GM23338 (cell line): Measurements from ENCODE around the gene MAP4K4. TPM values are rescaled to one million over a fixed set of nuclear protein-coding genes. Genes with fewer than 3 reads are reported as not detected.

ENCODE experiments used
- ATAC-seq: fragments of 200-7000 bp; cut with Tn5 transposase; 3 replicates; pipeline ENCODE4 v1.9.1; 2020
- DNase-seq: peaks from one replicate; pipeline ENCODE4 v3.0.0-alpha.2; 2015; ENCODE audit warnings: low spot score
- H2AFZ ChIP-seq: fragments of 200-600 bp; sonication (generic); 2 replicates; pipeline ENCODE4 v1.8.0; 2016; ENCODE audit warnings: antibody characterized with exemption, mild to moderate bottlenecking, moderate library complexity
- H3F3A ChIP-seq: fragments of 200-600 bp; sonication (generic); replicated peaks from 2 replicates; pipeline ENCODE4 v1.8.0; 2017; ENCODE audit warnings: antibody characterized with exemption, mixed run types, low read depth
- H3K27ac ChIP-seq: fragments of 200-600 bp; sonication (generic); 2 replicates; pipeline ENCODE4 v1.6.1; 2016; ENCODE audit warnings: low read depth
- H3K27me3 ChIP-seq: fragments of 200-600 bp; sonication (generic); 2 replicates; pipeline ENCODE4 v1.8.0; 2016; ENCODE audit warnings: mild to moderate bottlenecking, mixed run types, moderate library complexity; ENCODE audit not compliant: insufficient read depth
- H3K36me3 ChIP-seq: fragments of 200-600 bp; sonication (generic); 2 replicates; pipeline ENCODE4 v1.8.0; 2016; ENCODE audit warnings: mild to moderate bottlenecking; ENCODE audit not compliant: insufficient read depth
- H3K4me1 ChIP-seq: fragments of 200-600 bp; sonication (generic); 2 replicates; pipeline ENCODE4 v1.8.0; 2016; ENCODE audit warnings: mild to moderate bottlenecking, moderate library complexity; ENCODE audit not compliant: insufficient read depth
- H3K4me2 ChIP-seq: fragments of 200-600 bp; sonication (generic); 2 replicates; pipeline ENCODE4 v1.7.1; 2017; ENCODE audit warnings: mixed run types
- H3K4me3 ChIP-seq: fragments of 200-600 bp; sonication (generic); 2 replicates; pipeline ENCODE4 v1.6.1; 2016; ENCODE audit warnings: mixed run types
- H3K79me2 ChIP-seq: fragments of 200-600 bp; sonication (generic); replicated peaks from 2 replicates; pipeline ENCODE4 v1.8.0; 2017; ENCODE audit warnings: mild to moderate bottlenecking; ENCODE audit not compliant: insufficient read depth
- H3K9me2 ChIP-seq: fragments of 200-600 bp; sonication (generic); 2 replicates; pipeline ENCODE4 v1.8.0; 2017; ENCODE audit not compliant: insufficient read depth
- H4K20me1 ChIP-seq: fragments of 200-600 bp; sonication (generic); replicated peaks from 2 replicates; pipeline ENCODE4 v1.8.0; 2017; ENCODE audit warnings: mild to moderate bottlenecking; ENCODE audit not compliant: insufficient read depth
- H3K27ac Mint-ChIP-seq: 2 replicates; pipeline ENCODE4 v1.8.0; 2020; ENCODE audit warnings: inconsistent platforms, mild to moderate bottlenecking, moderate library complexity, mixed read lengths
- H3K27me3 Mint-ChIP-seq: 3 replicates; pipeline ENCODE4 v1.8.0; 2022; ENCODE audit warnings: low read depth, mild to moderate bottlenecking, moderate library complexity, mixed read lengths, inconsistent platforms; ENCODE audit not compliant: insufficient read depth, poor library complexity
- H3K36me3 Mint-ChIP-seq: 3 replicates; pipeline ENCODE4 v1.8.0; 2021; ENCODE audit warnings: low read depth, mild to moderate bottlenecking, inconsistent platforms, moderate library complexity, mixed read lengths
- H3K4me1 Mint-ChIP-seq: 3 replicates; pipeline ENCODE4 v1.8.0; 2020; ENCODE audit warnings: mild to moderate bottlenecking, inconsistent platforms, mixed read lengths
- H3K4me3 Mint-ChIP-seq: 3 replicates; pipeline ENCODE4 v1.8.0; 2021; ENCODE audit warnings: moderate library complexity, mild to moderate bottlenecking, inconsistent platforms, mixed read lengths
- H3K9me3 Mint-ChIP-seq: 3 replicates; pipeline ENCODE4 v1.8.0; 2020; ENCODE audit warnings: moderate library complexity, mild to moderate bottlenecking, inconsistent platforms, mixed read lengths
- EZH2phosphoT487 ChIP-seq: fragments of 200-600 bp; sonication (generic); IDR thresholded peaks from one replicate; pipeline ENCODE4 v1.8.1; 2018; ENCODE audit warnings: antibody characterized with exemption; ENCODE audit not compliant: unreplicated experiment
- JUNB ChIP-seq: IDR thresholded peaks from one replicate; pipeline ENCODE4 v1.6.1; 2016; ENCODE audit warnings: antibody characterized with exemption; ENCODE audit not compliant: unreplicated experiment
- STAT1 ChIP-seq: IDR thresholded peaks from one replicate; pipeline ENCODE4 v1.6.1; 2016; ENCODE audit warnings: antibody characterized with exemption; ENCODE audit not compliant: unreplicated experiment
- ZNF114 ChIP-seq: fragments of 250-450 bp; sonication (Bioruptor Pico); IDR thresholded peaks from 2 replicates; pipeline ENCODE4 v1.5.0; 2020; ENCODE audit warnings: mild to moderate bottlenecking, moderate library complexity
- polyA plus RNA-seq: library from polyadenylated mRNA; unstranded; fragments of >200 nt; fragmentation: Nextera tagmentation; extraction: Ambion mirVana; gene quantifications from 2 replicates; pipeline ENCODE4 v1.2.1, GENCODE V29; 2016
- total RNA-seq: library from RNA; depleted of rRNA; stranded (reverse); fragments of >200 nt; shearing (Covaris generic); gene quantifications from 2 replicates; pipeline ENCODE4 v1.2.3, GENCODE V29; 2014
- TF ChIP-seq, protein P1 (sequence below): fragments of 250-450 bp; sonication (Bioruptor Pico); IDR thresholded peaks from 2 replicates; pipeline ENCODE4 v1.5.0; 2020; ENCODE audit warnings: mild to moderate bottlenecking, moderate library complexity
- TF ChIP-seq, protein P2 (sequence below), 2 experiments: fragments of 200-600 bp in 1 of 2; sonication (generic) in 1 of 2; conservative IDR thresholded peaks; 2 replicates each; pipeline versions ENCODE4 v1.5.1 to v1.6.1; 2016 to 2017; ENCODE audit warnings: antibody characterized with exemption in 2 of 2, low read depth in 2 of 2, mild to moderate bottlenecking in 2 of 2, moderate library complexity in 1 of 2

Gene MAP4K4
- total and polyA plus RNA-seq, 2 experiments from 2014 or later: 34.6 to 99.2 TPM

DNA sequence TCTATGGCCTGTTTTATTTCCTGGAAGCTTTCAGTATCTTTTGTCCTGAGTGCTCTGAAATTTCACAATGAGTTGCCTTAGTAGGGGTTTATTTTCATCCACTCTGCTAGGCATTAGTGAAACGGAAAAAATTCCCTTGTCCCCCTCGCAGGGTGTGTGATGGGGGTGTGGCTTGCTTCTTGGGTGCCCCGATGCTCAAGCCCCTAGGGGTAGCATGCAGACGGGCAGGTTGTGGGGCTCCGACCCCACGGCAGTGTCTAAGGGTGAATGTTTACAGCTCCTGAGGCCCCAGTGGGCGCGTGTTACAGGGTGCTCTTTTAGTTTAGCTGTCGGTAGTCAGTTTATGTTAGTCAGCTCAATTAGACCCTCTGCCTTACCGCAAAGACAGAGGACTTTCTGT, 32.2 kb upstream of the MAP4K4 start (continued):
- TF ChIP-seq, protein P1, sequence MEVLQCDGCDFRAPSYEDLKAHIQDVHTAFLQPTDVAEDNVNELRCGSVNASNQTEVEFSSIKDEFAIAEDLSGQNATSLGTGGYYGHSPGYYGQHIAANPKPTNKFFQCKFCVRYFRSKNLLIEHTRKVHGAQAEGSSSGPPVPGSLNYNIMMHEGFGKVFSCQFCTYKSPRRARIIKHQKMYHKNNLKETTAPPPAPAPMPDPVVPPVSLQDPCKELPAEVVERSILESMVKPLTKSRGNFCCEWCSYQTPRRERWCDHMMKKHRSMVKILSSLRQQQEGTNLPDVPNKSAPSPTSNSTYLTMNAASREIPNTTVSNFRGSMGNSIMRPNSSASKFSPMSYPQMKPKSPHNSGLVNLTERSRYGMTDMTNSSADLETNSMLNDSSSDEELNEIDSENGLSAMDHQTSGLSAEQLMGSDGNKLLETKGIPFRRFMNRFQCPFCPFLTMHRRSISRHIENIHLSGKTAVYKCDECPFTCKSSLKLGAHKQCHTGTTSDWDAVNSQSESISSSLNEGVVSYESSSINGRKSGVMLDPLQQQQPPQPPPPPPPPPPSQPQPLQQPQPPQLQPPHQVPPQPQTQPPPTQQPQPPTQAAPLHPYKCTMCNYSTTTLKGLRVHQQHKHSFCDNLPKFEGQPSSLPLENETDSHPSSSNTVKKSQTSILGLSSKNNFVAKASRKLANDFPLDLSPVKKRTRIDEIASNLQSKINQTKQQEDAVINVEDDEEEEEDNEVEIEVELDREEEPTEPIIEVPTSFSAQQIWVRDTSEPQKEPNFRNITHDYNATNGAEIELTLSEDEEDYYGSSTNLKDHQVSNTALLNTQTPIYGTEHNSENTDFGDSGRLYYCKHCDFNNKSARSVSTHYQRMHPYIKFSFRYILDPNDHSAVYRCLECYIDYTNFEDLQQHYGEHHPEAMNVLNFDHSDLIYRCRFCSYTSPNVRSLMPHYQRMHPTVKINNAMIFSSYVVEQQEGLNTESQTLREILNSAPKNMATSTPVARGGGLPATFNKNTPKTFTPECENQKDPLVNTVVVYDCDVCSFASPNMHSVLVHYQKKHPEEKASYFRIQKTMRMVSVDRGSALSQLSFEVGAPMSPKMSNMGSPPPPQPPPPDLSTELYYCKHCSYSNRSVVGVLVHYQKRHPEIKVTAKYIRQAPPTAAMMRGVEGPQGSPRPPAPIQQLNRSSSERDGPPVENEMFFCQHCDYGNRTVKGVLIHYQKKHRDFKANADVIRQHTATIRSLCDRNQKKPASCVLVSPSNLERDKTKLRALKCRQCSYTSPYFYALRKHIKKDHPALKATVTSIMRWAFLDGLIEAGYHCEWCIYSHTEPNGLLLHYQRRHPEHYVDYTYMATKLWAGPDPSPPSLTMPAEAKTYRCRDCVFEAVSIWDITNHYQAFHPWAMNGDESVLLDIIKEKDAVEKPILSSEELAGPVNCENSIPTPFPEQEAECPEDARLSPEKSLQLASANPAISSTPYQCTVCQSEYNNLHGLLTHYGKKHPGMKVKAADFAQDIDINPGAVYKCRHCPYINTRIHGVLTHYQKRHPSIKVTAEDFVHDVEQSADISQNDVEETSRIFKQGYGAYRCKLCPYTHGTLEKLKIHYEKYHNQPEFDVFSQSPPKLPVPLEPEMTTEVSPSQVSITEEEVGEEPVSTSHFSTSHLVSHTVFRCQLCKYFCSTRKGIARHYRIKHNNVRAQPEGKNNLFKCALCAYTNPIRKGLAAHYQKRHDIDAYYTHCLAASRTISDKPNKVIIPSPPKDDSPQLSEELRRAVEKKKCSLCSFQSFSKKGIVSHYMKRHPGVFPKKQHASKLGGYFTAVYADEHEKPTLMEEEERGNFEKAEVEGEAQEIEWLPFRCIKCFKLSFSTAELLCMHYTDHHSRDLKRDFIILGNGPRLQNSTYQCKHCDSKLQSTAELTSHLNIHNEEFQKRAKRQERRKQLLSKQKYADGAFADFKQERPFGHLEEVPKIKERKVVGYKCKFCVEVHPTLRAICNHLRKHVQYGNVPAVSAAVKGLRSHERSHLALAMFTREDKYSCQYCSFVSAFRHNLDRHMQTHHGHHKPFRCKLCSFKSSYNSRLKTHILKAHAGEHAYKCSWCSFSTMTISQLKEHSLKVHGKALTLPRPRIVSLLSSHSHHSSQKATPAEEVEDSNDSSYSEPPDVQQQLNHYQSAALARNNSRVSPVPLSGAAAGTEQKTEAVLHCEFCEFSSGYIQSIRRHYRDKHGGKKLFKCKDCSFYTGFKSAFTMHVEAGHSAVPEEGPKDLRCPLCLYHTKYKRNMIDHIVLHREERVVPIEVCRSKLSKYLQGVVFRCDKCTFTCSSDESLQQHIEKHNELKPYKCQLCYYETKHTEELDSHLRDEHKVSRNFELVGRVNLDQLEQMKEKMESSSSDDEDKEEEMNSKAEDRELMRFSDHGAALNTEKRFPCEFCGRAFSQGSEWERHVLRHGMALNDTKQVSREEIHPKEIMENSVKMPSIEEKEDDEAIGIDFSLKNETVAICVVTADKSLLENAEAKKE (CRISPR knock-in tag): no peak
- no peak for TF ChIP-seq STAT1

DNA sequence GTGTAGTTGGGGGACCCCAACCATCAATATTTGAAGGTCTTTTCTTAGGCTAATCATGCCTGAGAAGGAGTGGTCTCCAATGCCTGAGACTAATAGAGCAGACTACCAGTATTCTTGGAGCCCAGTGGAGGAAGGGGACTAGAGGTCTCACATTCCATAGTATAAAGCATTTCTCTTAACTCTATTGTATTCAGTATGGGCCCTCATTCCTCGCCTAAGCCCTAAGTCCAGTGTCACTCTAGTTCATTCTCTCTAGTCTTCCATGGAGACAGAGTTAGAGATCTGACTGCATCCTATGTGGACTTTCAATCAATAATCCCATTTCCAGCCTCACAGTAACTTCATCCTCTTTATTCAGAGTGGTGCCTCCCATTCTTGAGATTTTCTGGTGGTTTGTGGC, 29.7 kb upstream of the MAP4K4 start:
- peaks cover 6% of the 10 kb centered on the region; the same call in 1 of the 3 replicates for H3K36me3 Mint-ChIP-seq
- no peaks in the 10 kb centered on the region for H4K20me1 ChIP-seq
- TF ChIP-seq EZH2phosphoT487: no peak
- no peak for TF ChIP-seq ZNF114
- TF ChIP-seq JUNB: no peak
- TF ChIP-seq, protein P2, sequence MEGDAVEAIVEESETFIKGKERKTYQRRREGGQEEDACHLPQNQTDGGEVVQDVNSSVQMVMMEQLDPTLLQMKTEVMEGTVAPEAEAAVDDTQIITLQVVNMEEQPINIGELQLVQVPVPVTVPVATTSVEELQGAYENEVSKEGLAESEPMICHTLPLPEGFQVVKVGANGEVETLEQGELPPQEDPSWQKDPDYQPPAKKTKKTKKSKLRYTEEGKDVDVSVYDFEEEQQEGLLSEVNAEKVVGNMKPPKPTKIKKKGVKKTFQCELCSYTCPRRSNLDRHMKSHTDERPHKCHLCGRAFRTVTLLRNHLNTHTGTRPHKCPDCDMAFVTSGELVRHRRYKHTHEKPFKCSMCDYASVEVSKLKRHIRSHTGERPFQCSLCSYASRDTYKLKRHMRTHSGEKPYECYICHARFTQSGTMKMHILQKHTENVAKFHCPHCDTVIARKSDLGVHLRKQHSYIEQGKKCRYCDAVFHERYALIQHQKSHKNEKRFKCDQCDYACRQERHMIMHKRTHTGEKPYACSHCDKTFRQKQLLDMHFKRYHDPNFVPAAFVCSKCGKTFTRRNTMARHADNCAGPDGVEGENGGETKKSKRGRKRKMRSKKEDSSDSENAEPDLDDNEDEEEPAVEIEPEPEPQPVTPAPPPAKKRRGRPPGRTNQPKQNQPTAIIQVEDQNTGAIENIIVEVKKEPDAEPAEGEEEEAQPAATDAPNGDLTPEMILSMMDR (conservative IDR thresholded peaks at IDR 0.05; ENCODE audit: low read depth in 2 of 2): no peak
- H3K4me2 ChIP-seq: no peak overlapping the region
- H3F3A ChIP-seq: no peaks in the 10 kb centered on the region
- H3K27ac Mint-ChIP-seq: no peak overlapping the region
- H3K4me1 ChIP-seq: no peaks in the 10 kb centered on the region
- peak overlapping the region; percentile 5; the same call in 1 of the 2 replicates for H2AFZ ChIP-seq
- no peaks in the 10 kb centered on the region for H3K79me2 ChIP-seq
- no peak overlapping the region for H3K4me3 Mint-ChIP-seq
- peaks cover 14% of the 10 kb centered on the region for H3K9me3 Mint-ChIP-seq
- H3K27me3 Mint-ChIP-seq: no peaks in the 10 kb centered on the region
- H3K27ac ChIP-seq: no peak overlapping the region
- DNase-seq (peak; percentile 9), ATAC-seq (no peak)
- H3K9me2 ChIP-seq: no peaks in the 10 kb centered on the region
- H3K4me3 ChIP-seq: no peak overlapping the region
- H3K4me1 Mint-ChIP-seq: no peaks in the 10 kb centered on the region
- H3K27me3 ChIP-seq: no peaks in the 10 kb centered on the region
- no peaks in the 10 kb centered on the region for H3K36me3 ChIP-seq
